HG03342 (cell line): ENCODE measurements around the gene NUDT15.
"Not testable (repeated sequence)": the region's sequence is repeated elsewhere in the genome, so short reads cannot be mapped to it uniquely, and the experiment has no call there.

Experiments
- ATAC-seq: cut with Tn5 transposase; IDR thresholded peaks from one replicate; pipeline ENCODE4 v1.9.1; 2021; ENCODE audit warnings: mild to moderate bottlenecking, moderate library complexity; ENCODE audit not compliant: unreplicated experiment

NUDT15 gene

GRCh38 chr13:48040896-48041295 is 3.4 kb downstream of the NUDT15 start:
- no peak for ATAC-seq

DNA sequence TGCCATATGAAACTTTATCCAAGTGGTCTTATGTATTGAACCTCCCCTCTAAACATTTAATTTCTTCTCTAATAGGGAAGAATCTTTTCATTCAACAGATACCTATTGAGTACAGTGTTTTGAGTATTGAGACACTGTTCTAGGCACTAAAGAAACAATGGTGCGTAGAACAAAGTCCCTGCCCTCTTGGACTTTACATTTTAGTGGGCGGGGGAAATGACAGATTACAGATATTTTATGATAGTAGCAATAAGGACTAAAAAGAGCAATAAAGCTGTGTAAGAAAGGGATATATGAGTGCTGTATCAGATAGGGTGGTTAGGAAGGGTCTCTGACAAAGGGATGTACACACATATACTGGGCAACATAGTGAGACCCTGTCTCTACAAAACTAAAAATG is 5.4 kb downstream of the NUDT15 start:
- no peak for ATAC-seq

DNA sequence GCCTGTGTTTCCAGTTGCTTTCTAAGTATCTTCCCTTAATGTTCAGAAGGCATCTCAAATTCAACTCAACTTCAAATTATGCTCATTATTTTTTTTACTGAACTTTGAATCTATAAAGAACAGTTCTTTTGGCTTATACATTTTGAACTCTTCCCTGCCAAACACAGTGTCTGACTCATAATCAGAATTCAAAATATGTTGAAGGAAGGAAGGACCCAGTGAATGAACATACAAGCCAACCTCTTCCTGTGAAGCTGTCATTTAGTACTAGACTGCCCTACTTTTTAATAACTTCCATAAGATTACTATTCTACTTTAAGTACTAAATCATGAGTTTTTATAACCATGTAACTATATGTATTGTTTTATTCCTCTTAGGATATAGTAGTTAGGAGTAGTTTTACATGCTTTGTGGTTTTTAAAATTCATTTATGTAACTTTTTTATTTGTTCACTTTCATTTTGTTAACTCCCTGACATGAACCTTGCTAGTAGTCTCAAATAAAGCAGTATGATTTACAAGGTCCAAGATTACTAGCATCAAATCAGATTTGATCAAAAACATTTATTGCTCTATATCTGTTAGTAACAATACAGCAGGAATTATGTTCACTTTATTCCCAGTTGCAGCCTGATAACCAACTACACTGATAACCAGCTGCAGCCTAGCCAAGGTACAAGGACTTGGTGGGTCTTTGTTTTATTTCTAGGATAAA is 6.4 kb downstream of the NUDT15 start:
- ATAC-seq = no peak

DNA sequence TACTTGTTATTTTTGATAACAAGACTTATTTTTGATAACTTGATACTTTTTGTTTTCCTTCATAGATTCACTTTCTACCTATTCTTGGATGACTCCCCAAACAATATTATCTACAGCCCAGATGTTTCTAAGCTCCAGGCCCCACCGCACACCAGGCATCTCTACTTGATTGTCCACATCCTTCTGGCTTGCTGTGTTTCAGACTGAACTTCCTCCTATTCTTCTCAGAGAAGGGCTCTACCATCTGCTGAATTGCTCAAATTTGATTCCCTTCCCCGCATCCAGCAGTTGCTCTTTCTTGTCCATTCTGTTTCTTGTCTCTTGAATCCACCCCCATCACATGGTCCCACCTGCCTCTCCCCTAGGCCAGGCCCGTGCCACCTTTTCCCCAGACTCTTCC is 13.0 kb downstream of the NUDT15 start:
- no peak for ATAC-seq

- ATAC-seq = no peak
Measured at GRCh38 chr13:48054601-48055000, 17.1 kb downstream of the NUDT15 start.

DNA sequence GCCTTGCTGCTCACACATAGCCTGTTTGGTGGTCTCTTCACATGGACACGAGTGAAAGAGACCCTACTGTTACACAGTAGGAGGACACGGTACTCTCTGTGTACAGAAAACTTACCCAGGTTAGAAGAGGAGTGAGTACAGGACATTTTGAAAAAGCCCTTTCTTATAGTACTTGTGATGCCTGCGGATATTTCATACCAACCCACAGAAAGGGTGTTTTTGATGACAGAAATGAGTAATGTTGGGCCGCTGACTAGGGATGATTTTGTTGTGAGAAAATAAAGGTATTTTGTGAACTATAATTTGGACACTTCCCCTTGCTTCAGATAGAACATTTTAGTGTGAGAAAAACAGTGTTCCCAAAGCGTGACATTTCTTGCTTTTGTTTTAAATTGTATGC is 18.2 kb downstream of the NUDT15 start:
- ATAC-seq = no peak

- ATAC-seq = not testable (repeated sequence)
Measured at GRCh38 chr13:48058536-48058935, 21.0 kb downstream of the NUDT15 start.

GRCh38 chr13:48059951-48060350 is 22.4 kb downstream of the NUDT15 start:
- not testable (repeated sequence) for ATAC-seq

- ATAC-seq = peak; percentile 57
Measured at GRCh38 chr13:48066310-48066989, 28.9 kb downstream of the NUDT15 start.

- ATAC-seq = no peak
Measured at GRCh38 chr13:48068036-48068435, 30.5 kb downstream of the NUDT15 start.

GRCh38 chr13:48068952-48069351 is 31.4 kb downstream of the NUDT15 start:
- no peak for ATAC-seq

GRCh38 chr13:48069573-48069972 is 32.0 kb downstream of the NUDT15 start:
- ATAC-seq = no peak

- ATAC-seq = no peak
Measured at GRCh38 chr13:48070942-48071341, 33.4 kb downstream of the NUDT15 start.

DNA sequence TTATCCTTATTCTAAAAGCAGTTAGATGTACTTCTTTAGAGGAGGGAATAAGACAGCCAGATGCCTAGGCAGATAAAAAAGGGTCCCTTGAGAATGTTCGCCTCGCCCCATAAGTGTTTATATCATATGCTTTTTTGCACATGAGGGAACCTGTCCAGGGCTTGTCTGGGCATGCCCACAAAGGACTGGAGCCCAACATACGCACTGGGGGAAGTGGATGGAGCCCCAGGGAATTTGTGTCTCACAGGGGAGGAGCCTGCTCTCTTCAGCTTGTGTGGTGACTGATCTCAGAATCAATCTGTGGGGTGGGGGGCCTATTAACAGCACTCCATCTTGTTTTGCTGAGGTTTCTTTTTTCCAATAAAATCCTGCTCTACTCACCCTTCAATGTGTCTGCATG is 34.8 kb downstream of the NUDT15 start:
- no peak for ATAC-seq

- ATAC-seq = no peak
Measured at GRCh38 chr13:48072787-48073186, 35.3 kb downstream of the NUDT15 start.

GRCh38 chr13:48074006-48074405 is 36.5 kb downstream of the NUDT15 start:
- ATAC-seq = no peak

DNA sequence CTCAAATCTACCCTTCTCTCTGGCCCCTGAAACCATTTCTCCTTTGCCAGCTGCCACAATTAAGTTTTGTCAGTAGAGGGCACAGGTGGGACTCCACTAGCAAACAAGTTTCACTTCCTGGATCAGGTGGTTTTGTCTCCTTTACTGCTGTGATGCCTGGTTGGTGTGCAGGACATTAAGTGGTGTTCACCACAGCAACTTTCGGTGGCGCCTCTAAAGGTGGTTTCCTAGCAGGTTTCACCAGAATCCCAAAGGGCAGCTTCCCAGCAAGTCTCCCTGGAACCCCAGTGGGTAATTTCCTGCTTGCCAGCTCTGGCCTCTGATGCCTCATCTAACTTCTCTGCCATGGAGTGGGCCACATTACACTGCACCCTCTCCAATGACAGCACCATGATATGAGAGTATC is 40.7 kb downstream of the NUDT15 start:
- peak; percentile 98 for ATAC-seq

GRCh38 chr13:48081739-48082138 is 44.2 kb downstream of the NUDT15 start:
- no peak for ATAC-seq

DNA sequence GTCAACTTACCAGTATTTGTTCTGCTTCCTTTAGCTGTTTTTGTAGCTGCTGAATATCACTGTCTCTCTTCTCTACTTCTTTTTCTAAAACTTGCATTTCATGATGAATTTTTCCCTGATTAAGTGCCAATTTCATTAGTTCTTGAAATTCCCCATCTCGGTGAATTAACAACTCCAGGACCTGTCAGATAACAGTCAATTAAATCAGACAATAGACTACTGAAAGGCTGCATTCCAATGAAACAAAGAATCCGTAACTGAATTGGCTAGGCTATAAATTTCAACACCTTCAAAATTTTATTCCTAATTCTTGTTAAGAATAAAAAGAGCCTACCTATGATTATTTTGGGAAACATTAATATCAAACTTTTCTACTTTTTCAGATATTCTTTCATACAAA is 48.7 kb downstream of the NUDT15 start:
- no peak for ATAC-seq

GRCh38 chr13:48093588-48093987 is 56.1 kb downstream of the NUDT15 start:
- no peak for ATAC-seq

GRCh38 chr13:48094404-48094780 is 56.9 kb downstream of the NUDT15 start:
- peak; percentile 9 for ATAC-seq

DNA sequence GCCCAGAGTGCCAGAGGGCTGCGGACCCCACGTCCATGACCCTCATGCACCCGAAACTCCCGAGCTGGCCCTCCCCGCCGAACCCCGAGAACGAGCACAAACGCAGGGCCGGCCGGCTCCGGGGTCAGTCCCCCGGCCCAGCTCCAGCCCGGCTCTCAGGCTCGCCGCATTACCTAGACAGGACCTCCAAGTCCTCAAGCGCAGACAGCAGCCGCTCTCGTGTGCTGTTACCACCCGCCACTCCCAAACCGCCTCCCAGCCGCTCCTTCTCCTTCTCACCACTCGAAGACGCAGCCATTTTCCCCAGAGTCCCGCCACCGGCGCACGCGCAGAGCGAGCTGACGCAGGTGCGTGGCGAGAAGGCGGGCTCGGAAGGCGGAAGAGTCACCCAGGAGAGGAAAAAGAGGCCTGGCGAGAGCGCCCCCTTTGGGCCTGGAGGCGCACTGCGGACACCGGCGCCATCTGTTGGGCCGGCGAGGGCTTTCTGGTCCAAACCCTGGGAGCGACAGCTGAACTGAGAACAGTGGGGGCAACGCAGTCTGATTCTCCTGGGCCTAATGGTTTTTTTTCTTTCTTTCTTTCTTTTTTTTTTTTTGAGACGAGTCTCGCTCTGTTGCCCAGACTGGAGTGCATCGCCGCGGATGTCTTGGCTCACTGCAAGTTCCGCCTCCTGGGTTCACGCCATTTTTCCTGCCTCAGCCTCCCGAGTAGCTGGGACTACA is 57.4 kb downstream of the NUDT15 start, which contains the start of gene MED4:
MED4 (minus strand) TSS at position 324 of the 722 bp plus-strand sequence; CDS start at position 298, 26 bp downstream.
- ATAC-seq = peak; percentile 92
